Panc1 (cell line): ENCODE results near the gene CHST14.

Experiments used
- POLR2AphosphoS5 ChIP-seq: IDR thresholded peaks from 2 replicates; pipeline ENCODE4 v1.6.1; 2012; ENCODE audit warnings: mild to moderate bottlenecking, low read depth, low read length, moderate library complexity
- SIN3A ChIP-seq: IDR thresholded peaks from 2 replicates; pipeline ENCODE4 v1.6.1; 2012; ENCODE audit warnings: low read depth, mild to moderate bottlenecking, low read length, moderate library complexity, borderline replicate concordance; ENCODE audit not compliant: insufficient read depth
- TCF7L2 ChIP-seq: IDR thresholded peaks from 2 replicates; pipeline ENCODE4 v1.6.1; 2011; ENCODE audit warnings: mild to moderate bottlenecking, low read depth, low read length, inconsistent platforms
- TF ChIP-seq, protein P1 (sequence below): fragments of 450-650 bp; IDR thresholded peaks from 2 replicates; pipeline ENCODE4 v1.5.1; 2017; ENCODE audit warnings: mild to moderate bottlenecking
- TF ChIP-seq, protein P2 (sequence below), 2 experiments: IDR thresholded peaks; 2 replicates each; pipeline ENCODE4 v1.6.1; 2011 to 2012; ENCODE audit warnings: low read depth in 2 of 2, control low read depth in 1 of 2, low read length in 1 of 2, mild to moderate bottlenecking in 1 of 2, moderate library complexity in 1 of 2; ENCODE audit not compliant: insufficient read depth in 1 of 2

DNA sequence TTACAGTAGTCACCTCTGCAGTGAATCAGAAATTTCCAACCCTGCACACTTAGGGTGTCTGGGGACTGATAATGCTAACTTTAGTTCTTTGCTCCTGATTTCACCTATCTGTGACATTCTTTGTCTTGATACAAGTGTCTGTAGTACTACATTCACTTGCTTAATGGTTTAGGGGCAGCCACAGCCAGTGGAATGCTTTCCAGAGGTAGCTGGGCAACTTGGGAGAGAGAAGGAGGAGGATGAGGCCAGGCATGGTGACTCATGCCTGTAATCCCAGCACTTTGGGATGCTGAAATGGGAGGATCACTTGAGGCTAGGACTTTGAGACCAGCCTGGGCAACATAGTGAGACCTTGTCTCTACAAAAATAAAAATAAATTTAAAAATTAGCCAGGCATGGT lies 21.5 kb upstream of the CHST14 start:
- TF ChIP-seq, protein P1, sequence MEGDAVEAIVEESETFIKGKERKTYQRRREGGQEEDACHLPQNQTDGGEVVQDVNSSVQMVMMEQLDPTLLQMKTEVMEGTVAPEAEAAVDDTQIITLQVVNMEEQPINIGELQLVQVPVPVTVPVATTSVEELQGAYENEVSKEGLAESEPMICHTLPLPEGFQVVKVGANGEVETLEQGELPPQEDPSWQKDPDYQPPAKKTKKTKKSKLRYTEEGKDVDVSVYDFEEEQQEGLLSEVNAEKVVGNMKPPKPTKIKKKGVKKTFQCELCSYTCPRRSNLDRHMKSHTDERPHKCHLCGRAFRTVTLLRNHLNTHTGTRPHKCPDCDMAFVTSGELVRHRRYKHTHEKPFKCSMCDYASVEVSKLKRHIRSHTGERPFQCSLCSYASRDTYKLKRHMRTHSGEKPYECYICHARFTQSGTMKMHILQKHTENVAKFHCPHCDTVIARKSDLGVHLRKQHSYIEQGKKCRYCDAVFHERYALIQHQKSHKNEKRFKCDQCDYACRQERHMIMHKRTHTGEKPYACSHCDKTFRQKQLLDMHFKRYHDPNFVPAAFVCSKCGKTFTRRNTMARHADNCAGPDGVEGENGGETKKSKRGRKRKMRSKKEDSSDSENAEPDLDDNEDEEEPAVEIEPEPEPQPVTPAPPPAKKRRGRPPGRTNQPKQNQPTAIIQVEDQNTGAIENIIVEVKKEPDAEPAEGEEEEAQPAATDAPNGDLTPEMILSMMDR = no peak
- no peak for TF ChIP-seq POLR2AphosphoS5
- TF ChIP-seq, protein P2, sequence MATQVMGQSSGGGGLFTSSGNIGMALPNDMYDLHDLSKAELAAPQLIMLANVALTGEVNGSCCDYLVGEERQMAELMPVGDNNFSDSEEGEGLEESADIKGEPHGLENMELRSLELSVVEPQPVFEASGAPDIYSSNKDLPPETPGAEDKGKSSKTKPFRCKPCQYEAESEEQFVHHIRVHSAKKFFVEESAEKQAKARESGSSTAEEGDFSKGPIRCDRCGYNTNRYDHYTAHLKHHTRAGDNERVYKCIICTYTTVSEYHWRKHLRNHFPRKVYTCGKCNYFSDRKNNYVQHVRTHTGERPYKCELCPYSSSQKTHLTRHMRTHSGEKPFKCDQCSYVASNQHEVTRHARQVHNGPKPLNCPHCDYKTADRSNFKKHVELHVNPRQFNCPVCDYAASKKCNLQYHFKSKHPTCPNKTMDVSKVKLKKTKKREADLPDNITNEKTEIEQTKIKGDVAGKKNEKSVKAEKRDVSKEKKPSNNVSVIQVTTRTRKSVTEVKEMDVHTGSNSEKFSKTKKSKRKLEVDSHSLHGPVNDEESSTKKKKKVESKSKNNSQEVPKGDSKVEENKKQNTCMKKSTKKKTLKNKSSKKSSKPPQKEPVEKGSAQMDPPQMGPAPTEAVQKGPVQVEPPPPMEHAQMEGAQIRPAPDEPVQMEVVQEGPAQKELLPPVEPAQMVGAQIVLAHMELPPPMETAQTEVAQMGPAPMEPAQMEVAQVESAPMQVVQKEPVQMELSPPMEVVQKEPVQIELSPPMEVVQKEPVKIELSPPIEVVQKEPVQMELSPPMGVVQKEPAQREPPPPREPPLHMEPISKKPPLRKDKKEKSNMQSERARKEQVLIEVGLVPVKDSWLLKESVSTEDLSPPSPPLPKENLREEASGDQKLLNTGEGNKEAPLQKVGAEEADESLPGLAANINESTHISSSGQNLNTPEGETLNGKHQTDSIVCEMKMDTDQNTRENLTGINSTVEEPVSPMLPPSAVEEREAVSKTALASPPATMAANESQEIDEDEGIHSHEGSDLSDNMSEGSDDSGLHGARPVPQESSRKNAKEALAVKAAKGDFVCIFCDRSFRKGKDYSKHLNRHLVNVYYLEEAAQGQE (IDR thresholded peaks at IDR 0.05; ENCODE audit: insufficient read depth in 1 of 2, low read depth in 2 of 2, low read length in 1 of 2) = no peak
- TF ChIP-seq TCF7L2 = no peak
- no peak for TF ChIP-seq SIN3A
